HG03469 (cell line): Measurements from ENCODE around the gene TMC4.

Experiments used
- ATAC-seq: cut with Tn5 transposase; IDR thresholded peaks from one replicate; pipeline ENCODE4 v1.9.1; 2021; ENCODE audit warnings: mild to moderate bottlenecking, moderate library complexity, moderate number of reproducible peaks; ENCODE audit not compliant: unreplicated experiment

The TMC4 gene

DNA sequence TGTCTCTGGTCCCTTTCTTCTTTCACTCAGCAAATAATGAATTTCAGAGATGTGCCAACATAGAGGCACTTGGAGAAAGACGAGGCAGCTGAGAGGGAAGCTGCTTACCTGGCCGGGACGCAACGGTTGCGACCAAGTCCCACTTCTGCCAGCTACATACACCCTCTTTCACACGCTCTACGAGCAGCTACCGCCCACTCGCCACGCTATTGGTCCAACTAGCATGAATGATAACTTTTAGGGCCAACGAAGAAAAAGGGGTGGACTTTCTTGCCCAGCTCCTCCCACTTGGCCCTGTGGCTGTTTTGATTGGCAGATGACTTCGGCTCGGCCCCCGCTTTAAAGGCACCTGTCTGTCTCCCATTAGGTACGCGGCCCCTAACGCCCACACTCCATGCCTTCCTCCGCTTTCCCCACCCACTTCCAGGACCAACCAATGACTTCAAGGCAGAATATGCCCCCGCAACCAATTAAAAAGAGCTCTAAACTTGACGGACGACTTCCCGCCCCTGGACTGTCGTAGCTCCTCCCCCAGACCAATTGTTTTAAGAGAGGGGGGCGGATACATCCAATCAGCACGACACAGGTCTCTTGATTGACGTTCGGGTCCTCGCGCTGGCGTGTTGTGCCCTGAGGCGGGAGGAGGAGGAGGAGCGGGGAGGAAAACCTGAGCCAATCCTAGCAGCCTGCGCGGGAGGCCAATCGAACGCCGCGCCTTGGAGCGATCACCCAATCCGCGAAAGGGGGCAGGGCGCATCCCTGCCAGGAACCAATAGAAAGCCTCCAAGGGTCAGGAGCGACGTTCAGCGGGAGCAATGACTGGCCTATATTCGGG, 35.9 kb downstream of the TMC4 start:
- ATAC-seq, result peak; percentile 60

GRCh38 chr19:54136086-54136863, 36.7 kb downstream of the TMC4 start:
- no peak for ATAC-seq

- ATAC-seq, result no peak
Observed at GRCh38 chr19:54133957-54134590, 38.9 kb downstream of the TMC4 start.

DNA sequence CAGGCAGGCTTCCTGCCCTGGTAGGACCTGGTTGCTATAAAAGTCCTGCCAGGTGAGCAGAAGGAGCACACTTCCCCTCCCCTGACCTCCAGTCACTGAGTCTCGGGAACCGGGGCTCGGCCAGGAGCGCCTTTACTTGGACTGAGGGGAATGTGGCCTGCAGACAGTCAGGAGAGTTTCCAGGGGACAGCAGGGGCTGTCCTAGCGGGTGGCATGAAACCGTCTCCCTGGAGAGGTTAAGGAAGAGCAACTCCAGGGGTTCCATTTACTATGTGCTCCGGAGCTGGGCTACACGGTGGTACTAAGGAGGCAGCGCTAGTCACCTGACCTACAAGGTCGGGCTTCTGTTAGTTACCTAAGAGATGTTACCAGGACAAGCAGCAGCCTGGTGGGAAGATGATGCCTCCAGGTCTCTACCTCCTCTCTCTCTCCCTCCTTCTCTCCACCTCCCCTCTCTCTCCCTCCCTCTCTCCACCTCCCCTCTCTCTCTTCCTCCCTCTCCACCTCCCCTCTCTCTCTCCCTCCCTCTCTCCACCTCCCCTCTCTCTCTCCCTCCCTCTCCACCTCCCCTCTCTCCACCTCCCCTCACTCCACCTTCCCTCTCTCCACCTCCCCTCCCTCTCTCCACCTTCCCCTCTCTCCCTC, 39.5 kb downstream of the TMC4 start:
- ATAC-seq, result no peak

- ATAC-seq, result no peak
Observed at GRCh38 chr19:54129617-54129996, 43.4 kb downstream of the TMC4 start.

GRCh38 chr19:54128796-54129616, 44.0 kb downstream of the TMC4 start:
- ATAC-seq, result no peak

GRCh38 chr19:54128441-54128725, 44.6 kb downstream of the TMC4 start:
- no peak for ATAC-seq

- no peak for ATAC-seq
Observed at GRCh38 chr19:54127688-54128440, 45.1 kb downstream of the TMC4 start.

DNA sequence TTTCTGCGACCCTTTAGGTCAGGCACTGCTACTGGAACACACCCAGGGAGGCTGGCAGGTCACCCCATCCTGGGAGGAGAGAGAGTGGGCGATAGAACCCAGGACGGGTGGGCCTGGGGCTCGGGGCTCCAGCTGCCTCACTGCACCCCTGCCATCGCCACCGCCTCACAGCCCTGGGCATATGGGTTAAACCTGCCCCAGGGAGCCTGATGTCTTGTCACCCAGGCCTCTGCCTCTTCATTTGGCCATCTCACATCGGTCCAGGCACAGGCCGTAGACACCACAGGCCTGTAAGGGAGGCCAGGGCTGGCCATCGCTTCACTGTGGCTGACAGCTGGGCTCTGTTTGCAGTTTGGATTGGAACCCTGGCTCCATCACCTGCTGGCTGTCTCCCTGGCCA, 47.2 kb downstream of the TMC4 start:
- no peak for ATAC-seq

GRCh38 chr19:54124393-54124792, 48.6 kb downstream of the TMC4 start:
- no peak for ATAC-seq

GRCh38 chr19:54123682-54124081, 49.3 kb downstream of the TMC4 start:
- no peak for ATAC-seq

DNA sequence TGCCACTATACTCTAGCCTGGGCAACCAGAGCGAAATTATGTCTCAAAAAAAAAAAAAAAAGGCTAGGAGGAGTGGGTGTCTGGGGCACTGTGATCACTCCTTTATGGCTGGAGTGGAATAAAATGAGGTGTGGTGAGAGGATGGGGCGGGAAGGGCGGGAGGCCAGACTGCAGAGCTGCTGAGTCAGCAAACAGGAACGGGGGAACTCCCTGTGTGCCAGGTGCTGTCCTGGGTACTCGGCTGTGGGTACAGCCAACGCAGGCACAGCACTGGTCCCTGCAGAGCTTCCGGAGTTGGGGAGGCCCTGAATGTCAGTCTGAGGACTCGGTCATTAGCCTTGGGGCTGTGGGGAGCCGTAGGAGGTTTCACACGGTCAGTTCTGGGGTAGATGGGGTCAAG, 51.7 kb downstream of the TMC4 start:
- no peak for ATAC-seq

DNA sequence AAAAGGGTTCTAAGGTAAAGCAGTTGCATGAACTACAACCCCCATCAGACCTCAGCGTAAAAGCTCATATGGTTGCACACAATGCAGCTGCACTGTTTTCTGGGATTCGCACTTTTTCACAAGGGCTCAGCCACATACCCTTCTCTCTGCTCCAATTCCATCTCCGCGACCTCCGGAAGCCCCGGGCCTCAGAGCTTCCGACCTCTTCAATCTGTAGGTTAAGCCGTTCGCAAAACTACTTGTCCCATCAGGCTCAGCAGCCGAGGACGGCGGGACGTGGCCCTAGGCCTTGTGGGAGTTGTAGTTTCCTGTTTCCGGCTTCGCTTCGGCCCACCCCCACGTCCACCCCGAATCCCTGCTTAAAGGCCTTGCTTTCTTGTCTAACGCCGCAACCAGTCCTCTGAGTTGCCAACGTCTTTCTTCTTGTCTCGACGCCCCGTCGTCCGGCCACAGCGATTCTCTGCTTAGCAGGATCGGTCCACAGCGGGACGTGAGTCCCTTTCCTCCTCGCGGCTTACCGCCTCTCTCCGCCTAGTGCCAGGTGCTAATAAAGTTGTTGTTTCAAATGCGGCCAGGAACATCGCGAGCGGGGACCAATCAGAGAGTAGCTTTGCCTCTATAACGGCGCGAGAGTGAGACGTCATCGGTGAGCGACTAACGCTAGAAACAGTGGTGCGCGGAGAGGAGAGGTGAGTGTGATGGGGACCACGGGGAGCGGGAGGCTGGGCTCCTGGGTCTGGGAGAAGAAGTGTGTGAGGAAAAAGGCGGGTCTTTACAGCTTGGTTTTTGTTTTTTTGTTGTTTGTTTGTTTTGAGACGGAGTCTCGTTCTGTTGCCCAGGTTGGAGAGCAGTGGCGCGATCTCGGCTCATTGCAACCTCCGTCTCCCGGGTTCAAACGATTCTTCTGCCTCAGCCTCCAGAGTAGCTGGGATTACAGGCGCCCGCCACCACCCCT, 57.6 kb downstream of the TMC4 start, which contains the start of the genes PRPF31 and TFPT:
TSS of gene PRPF31 (plus strand) at position 646 of the 955 bp plus-strand sequence. CDS start 2,525 bp downstream, outside the sequence.
TSS of gene TFPT (minus strand) at position 549 of the 955 bp plus-strand sequence. CDS start at position 161, 388 bp downstream.
- peak; percentile 53 for ATAC-seq

DNA sequence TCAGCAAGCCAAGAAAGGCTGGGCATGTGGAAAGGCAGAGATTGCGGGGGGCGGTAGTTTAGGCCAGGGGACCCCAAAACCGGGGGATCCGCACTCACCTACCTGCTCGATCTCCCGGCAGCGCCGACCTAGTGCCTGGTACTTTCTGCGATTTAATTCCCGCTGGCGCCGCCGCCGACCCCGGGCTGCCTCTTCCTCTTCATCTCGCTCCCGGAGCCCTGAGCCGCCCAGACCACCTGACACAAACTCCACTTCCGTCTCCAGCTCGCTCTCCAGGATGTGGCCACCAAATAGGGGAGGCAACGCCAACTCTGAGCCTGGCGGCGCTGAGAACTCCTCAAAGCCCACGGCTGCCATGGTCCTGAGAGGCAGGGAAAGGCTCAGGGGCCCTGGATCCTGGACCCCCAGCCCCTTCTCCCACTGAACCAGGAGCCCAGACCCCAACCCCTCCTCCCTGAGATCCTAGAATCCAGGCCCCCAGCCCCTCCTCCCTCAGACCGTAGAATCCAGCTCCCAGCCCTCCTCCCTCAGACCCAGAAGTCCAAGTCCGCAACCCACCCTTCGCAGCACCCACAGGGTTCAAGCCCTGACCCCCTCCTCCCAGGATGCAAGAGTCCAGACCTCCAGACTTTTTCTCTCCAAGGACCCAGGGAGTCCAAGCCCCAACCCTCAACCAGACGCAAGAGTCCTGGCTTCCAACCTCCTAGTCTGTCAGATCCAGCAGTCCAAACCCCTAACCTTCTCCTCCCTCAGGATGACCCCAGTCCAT, 58.4 kb downstream of the TMC4 start:
- ATAC-seq, result no peak
